Spleen (tissue), 7 donors: ENCODE results near the gene TGM3.

Experiments
- CTCF ChIP-seq, 11 experiments: fragments of 200-600 bp in 7 of 11; fragments of 450-650 bp in 4 of 11; sonication (generic) in 4 of 11; IDR thresholded peaks in 8 of 11; conservative IDR thresholded peaks in 3 of 11; 1 replicate in 7 of 11; 2 replicates in 4 of 11; pipeline versions ENCODE4 v1.4.0 to v1.8.0; 2016 to 2021; ENCODE audit warnings: antibody characterized with exemption in 11 of 11, inconsistent platforms in 4 of 11, mild to moderate bottlenecking in 1 of 11
- POLR2A ChIP-seq, 3 donors: fragments of 450-650 bp; IDR thresholded peaks; one replicate each; pipeline ENCODE4 v1.5.1; 2017; ENCODE audit warnings: antibody characterized with exemption in 3 of 3, mild to moderate bottlenecking in 1 of 3
- donor health status: DM: no; HTN: no; CAD: no; lungs with moderate emphysema.
- donor health status: DM: no; HTN: no; CAD: no.
- donor health status: DM: no; HTN: no; CAD: no.

GRCh38 chr20:2264118-2264517, 31.7 kb upstream of the TGM3 start:
- no peak for TF ChIP-seq CTCF (IDR thresholded peaks at IDR 0.05 in 8 of 11, conservative IDR thresholded peaks at IDR 0.05 in 3 of 11)
- no peak for TF ChIP-seq POLR2A (IDR thresholded peaks at IDR 0.05)
